Measurements from ENCODE around the gene MRPL37.

- TF ChIP-seq CTCF (IDR thresholded peaks at IDR 0.05) (no peak), CEBPB (IDR thresholded peaks at IDR 0.05) (no peak), SMC3 (IDR thresholded peaks at IDR 0.05) (no peak), ESRRA (IDR thresholded peaks at IDR 0.05; ENCODE audit: borderline replicate concordance, low read length) (no peak), BCL3 (IDR thresholded peaks at IDR 0.05) (no peak), TP53 (CRISPR knock-in tag; IDR thresholded peaks at IDR 0.05) (no peak), EP300 (IDR thresholded peaks at IDR 0.05) (no peak), TFCP2L1 (CRISPR knock-in tag; IDR thresholded peaks at IDR 0.05) (no peak), MAX (IDR thresholded peaks at IDR 0.05) (no peak), EHMT2 (IDR thresholded peaks at IDR 0.05; ENCODE audit: low read depth) (no peak)
- TF ChIP-seq, protein P1, sequence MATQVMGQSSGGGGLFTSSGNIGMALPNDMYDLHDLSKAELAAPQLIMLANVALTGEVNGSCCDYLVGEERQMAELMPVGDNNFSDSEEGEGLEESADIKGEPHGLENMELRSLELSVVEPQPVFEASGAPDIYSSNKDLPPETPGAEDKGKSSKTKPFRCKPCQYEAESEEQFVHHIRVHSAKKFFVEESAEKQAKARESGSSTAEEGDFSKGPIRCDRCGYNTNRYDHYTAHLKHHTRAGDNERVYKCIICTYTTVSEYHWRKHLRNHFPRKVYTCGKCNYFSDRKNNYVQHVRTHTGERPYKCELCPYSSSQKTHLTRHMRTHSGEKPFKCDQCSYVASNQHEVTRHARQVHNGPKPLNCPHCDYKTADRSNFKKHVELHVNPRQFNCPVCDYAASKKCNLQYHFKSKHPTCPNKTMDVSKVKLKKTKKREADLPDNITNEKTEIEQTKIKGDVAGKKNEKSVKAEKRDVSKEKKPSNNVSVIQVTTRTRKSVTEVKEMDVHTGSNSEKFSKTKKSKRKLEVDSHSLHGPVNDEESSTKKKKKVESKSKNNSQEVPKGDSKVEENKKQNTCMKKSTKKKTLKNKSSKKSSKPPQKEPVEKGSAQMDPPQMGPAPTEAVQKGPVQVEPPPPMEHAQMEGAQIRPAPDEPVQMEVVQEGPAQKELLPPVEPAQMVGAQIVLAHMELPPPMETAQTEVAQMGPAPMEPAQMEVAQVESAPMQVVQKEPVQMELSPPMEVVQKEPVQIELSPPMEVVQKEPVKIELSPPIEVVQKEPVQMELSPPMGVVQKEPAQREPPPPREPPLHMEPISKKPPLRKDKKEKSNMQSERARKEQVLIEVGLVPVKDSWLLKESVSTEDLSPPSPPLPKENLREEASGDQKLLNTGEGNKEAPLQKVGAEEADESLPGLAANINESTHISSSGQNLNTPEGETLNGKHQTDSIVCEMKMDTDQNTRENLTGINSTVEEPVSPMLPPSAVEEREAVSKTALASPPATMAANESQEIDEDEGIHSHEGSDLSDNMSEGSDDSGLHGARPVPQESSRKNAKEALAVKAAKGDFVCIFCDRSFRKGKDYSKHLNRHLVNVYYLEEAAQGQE (IDR thresholded peaks at IDR 0.05): no peak
- TF ChIP-seq, protein P2, sequence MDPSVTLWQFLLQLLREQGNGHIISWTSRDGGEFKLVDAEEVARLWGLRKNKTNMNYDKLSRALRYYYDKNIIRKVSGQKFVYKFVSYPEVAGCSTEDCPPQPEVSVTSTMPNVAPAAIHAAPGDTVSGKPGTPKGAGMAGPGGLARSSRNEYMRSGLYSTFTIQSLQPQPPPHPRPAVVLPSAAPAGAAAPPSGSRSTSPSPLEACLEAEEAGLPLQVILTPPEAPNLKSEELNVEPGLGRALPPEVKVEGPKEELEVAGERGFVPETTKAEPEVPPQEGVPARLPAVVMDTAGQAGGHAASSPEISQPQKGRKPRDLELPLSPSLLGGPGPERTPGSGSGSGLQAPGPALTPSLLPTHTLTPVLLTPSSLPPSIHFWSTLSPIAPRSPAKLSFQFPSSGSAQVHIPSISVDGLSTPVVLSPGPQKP (IDR thresholded peaks at IDR 0.05; ENCODE audit: low read depth, low read length): no peak
Observed at GRCh38 chr1:54246116-54246721, 46.3 kb downstream of the MRPL37 start.
